Omental fat pad (tissue), 4 donors: ENCODE results near the gene AP4B1. TPM values are rescaled to one million over a fixed set of nuclear protein-coding genes. Genes with fewer than 3 reads are reported as not detected.

Experiments
- ATAC-seq: fragments of 150-250 bp; one replicate; pipeline ENCODE4 v1.9.1; 2016; ENCODE audit warnings: mild to moderate bottlenecking, moderate library complexity; ENCODE audit not compliant: low FRiP score
- DNase-seq: peaks from one replicate; pipeline ENCODE4 v3.0.0-alpha.2; 2019; ENCODE audit warnings: low spot score
- total RNA-seq, 4 donors: library from RNA; depleted of rRNA; stranded (reverse); fragments of >200 nt; gene quantifications; one replicate each; pipeline ENCODE4 v1.1.0, GENCODE V29; 2016
- TF ChIP-seq, protein P1 (sequence below), 3 donors: fragments of 450-650 bp; IDR thresholded peaks; one replicate each; pipeline ENCODE4 v1.5.1; 2016 to 2017; ENCODE audit warnings: antibody characterized with exemption in 3 of 3, mild to moderate bottlenecking in 3 of 3, moderate library complexity in 2 of 3

AP4B1 gene
- total RNA-seq, 4 donors from 2014 or later, result 9.3 to 17.2 (median 15.6) TPM

DNA sequence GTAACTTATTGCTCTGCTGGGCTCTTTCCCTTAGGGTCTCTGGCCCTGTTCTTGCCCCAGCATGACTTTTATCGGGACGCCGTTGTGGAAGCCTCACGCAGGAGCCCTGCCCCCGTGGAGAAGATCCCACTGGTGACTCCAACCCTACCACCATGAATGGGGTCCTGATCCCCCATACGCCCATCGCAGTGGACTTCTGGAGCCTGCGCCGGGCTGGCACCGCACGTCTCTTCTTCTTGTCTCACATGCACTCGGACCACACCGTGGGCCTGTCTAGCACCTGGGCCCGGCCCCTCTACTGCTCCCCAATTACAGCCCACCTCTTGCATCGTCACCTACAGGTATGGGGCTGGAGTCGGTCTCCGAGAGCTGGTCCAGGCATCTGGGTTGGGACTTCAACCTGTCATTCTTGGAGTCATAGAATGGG is 849 bp upstream of the AP4B1 start:
- ATAC-seq (peak; percentile 0), DNase-seq (no peak)
- TF ChIP-seq, protein P1, sequence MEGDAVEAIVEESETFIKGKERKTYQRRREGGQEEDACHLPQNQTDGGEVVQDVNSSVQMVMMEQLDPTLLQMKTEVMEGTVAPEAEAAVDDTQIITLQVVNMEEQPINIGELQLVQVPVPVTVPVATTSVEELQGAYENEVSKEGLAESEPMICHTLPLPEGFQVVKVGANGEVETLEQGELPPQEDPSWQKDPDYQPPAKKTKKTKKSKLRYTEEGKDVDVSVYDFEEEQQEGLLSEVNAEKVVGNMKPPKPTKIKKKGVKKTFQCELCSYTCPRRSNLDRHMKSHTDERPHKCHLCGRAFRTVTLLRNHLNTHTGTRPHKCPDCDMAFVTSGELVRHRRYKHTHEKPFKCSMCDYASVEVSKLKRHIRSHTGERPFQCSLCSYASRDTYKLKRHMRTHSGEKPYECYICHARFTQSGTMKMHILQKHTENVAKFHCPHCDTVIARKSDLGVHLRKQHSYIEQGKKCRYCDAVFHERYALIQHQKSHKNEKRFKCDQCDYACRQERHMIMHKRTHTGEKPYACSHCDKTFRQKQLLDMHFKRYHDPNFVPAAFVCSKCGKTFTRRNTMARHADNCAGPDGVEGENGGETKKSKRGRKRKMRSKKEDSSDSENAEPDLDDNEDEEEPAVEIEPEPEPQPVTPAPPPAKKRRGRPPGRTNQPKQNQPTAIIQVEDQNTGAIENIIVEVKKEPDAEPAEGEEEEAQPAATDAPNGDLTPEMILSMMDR (IDR thresholded peaks at IDR 0.05), result no peak

DNA sequence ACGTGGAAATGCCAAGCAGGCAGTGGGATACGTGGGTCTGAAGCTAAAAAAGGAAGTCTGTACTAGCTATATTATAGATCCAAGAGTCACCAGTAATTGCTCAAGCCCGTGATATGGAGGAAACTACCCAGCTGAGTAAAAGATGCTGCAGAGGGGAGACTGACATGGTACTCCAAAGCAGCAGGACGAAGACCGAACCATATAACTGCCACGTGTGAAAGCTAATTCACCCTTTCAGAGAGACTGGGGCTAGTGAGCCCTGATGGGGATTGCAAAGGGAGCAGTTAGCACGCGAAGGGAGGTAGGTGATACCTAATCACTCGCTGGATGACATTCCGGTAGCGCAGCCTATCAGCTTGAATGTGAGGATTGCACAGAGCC is 316 bp downstream of the AP4B1 start:
- ATAC-seq (no peak), DNase-seq (no peak)
- TF ChIP-seq, protein P1 (IDR thresholded peaks at IDR 0.05), result no peak

DNA sequence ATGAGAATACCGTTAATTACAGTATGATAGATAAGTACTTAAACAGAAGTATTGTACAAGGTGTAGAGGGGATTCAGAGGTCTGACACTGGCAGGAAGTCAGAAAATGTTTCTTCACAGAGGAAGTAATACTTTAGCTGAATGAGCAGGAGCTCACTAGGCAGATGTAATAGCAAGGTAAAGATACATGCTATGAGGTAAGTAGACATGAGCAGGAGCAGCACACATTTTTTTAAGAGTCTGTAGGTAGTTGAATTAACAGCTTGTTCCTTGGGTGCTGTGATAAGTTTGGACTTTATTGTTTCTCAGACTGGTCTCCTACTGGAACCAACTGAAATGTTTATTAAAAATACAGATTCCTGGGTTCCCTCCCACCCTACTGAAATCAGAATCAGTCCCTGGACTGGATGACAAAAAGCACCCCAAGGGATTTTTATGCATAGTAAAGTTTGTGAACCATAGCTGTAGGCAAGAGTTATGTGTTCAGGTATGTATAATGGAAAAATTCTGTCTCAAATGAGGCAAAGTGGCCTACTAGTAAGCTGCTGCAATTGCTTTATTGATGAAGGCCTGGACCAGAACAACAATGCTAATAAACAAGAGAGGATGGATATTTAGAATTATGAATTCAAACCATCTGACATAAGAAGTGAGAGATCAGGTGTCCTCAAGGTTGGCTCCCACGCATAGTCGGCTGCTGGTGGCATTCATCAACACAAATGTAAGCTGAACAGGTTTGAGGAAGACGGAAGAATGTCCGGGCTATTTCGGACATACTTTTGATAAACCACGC is 902 bp downstream of the AP4B1 start:
- ATAC-seq, result no peak
- TF ChIP-seq, protein P1 (IDR thresholded peaks at IDR 0.05), result no peak

DNA sequence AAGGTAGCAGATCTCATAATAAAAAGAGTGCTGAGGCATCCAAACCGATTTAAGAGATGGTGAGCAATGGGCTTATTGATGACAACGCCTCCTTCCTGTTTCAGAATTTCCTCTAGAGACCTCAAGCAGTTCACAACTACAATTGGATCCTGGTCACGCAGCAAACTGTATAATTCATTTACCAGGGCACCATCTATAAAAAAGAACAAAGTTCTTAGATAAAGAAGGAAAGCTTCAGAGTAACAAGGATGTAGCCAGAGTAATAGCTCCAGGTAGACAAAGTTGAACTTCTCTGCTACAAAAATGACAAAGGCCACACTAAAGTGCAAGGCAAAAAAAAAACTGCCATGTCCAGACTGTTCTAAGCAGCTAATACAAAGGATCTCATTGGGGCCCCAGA is 3.4 kb downstream of the AP4B1 start:
- no peak for DNase-seq
- TF ChIP-seq, protein P1 (IDR thresholded peaks at IDR 0.05), result no peak
- ATAC-seq, result no peak

More for the DNA sequence above, 902 bp downstream of the AP4B1 start:
- no peak for DNase-seq

DNA sequence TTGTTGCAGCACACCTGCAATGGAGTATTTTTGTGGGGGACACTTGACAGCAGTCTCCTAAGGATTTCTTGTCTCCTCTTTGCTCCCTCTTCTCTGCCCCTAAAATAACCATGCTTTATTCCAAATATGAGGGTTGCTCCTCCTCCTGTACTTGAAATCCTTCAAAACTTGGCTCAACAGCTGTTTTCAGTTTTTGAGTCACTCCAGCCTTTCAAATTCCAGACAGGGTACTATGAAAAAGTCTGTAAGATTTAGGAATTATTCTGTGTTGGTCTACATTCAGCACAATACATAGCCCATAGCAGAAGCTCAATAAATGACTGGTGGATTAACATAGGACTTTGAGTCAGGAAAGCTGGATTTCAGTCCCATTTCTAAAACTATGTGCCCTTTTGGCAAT is 5.5 kb downstream of the AP4B1 start:
- TF ChIP-seq, protein P1 (IDR thresholded peaks at IDR 0.05), result no peak
- no peak for DNase-seq
- no peak for ATAC-seq

DNA sequence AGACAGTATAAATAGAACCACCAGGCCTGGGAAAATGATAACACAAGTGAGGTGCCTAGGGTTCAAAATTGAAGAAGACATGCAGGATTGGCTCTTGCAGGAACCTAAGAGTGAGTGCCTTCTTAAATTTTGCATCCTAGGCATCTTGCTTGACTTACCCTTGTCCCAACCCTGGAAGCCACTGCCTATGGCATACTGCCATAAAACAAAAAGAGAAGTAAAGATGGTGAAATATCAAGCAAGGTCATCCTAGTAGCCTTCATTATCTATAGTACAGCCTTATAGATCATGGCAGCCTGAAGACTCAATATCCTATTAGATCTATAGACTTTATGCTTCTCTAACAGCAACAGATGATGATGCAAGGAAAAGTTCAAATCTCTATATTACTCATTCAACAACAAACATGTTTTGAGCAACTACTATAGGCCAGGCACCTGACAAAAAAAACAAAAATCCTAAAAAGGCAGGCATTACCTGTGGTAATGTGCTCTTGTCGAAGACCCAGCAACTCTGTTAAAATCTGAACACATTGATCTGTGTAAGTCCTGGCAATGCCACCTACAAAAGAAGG is 6.3 kb downstream of the AP4B1 start:
- ATAC-seq (no peak), DNase-seq (no peak)
- TF ChIP-seq, protein P1 (IDR thresholded peaks at IDR 0.05), result no peak

DNA sequence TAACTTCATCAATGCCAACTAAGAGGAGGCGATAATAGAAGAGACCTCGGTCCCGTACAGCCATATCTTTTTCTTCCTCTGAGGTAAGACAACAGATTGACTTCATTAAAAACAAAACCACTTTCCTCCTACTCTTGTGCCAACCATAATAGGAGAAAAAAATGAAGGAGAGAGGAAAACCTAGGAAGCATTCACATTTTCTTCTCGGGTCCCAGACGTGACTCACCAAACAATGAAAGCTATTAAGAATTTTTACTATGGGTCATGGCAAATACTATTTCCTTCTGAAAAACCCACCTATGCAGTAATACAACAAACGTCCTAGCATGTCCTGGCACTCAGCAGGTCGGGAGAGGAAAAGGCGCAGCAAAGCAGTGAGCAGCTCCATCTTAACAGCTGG is 8.6 kb downstream of the AP4B1 start:
- no peak for DNase-seq
- TF ChIP-seq, protein P1 (IDR thresholded peaks at IDR 0.05), result no peak
- ATAC-seq, result no peak
